Prostate gland (tissue), 2 donors: ENCODE results near the gene OGT. TPM values are rescaled to one million over a fixed set of nuclear protein-coding genes. Genes with fewer than 3 reads are reported as not detected.

ENCODE experiments used
- DNase-seq: peaks from one replicate; pipeline ENCODE4 v3.0.0-alpha.2; 2019; ENCODE audit warnings: low spot score
- H3K27ac ChIP-seq, 2 donors: fragments of 200-600 bp; sonication (generic); 2 replicates each; pipeline ENCODE4 v1.5.1; 2017 to 2019
- H3K27me3 ChIP-seq: fragments of 200-600 bp; sonication (generic); replicated peaks from 2 replicates; pipeline ENCODE4 v1.5.1; 2019; ENCODE audit not compliant: insufficient read depth
- H3K36me3 ChIP-seq, 2 donors: fragments of 200-600 bp; sonication (generic); 1 replicate in 1 of 2; 2 replicates in 1 of 2; pipeline versions ENCODE4 v1.5.1 to v1.8.1; 2017 to 2019
- H3K4me1 ChIP-seq: fragments of 200-600 bp; sonication (generic); replicated peaks from 2 replicates; pipeline ENCODE4 v1.5.1; 2019
- H3K4me3 ChIP-seq, 2 donors: fragments of 200-600 bp; sonication (generic); 2 replicates each; pipeline ENCODE4 v1.5.1; 2017 to 2019
- H3K9me3 ChIP-seq: fragments of 200-600 bp; sonication (generic); 2 replicates; pipeline ENCODE4 v1.5.1; 2017
- CTCF ChIP-seq, 4 experiments: fragments of 200-600 bp in 2 of 4; fragments of 450-650 bp in 2 of 4; sonication (generic) in 2 of 4; IDR thresholded peaks; 1 replicate in 3 of 4; 2 replicates in 1 of 4; pipeline ENCODE4 v1.5.1; 2016 to 2019; ENCODE audit warnings: antibody characterized with exemption in 4 of 4, mild to moderate bottlenecking in 2 of 4, moderate library complexity in 2 of 4
- POLR2A ChIP-seq: fragments of 450-650 bp; IDR thresholded peaks from one replicate; pipeline ENCODE4 v1.6.1; 2016; ENCODE audit warnings: antibody characterized with exemption, mild to moderate bottlenecking
- POLR2AphosphoS5 ChIP-seq: sonication (generic); formaldehyde crosslinking; IDR thresholded peaks from one replicate; pipeline ENCODE4 v1.6.1; 2017; ENCODE audit warnings: antibody characterized with exemption
- WGBS: methylation state at CpG from one replicate; pipeline ENCODE4 v1.1.5; 2018; 5-methylcytosine and 5-hydroxymethylcytosine counted together
- intact Hi-C: fragments of 100-400 bp; cut with DNase I; formaldehyde crosslinking; loops from one replicate; pipeline ENCODE4 v1.14.2; 2022
- total RNA-seq, 2 donors: library from RNA; depleted of rRNA; stranded (reverse); fragments of >200 nt; gene quantifications; one replicate each; pipeline ENCODE4 v1.1.0, GENCODE V29; 2016

The OGT gene
- total RNA-seq, 2 donors from 2014 or later: 68.0 to 126 TPM

- no peak within 1 kb of the TSS for H3K4me3 ChIP-seq
- TF ChIP-seq CTCF (IDR thresholded peaks at IDR 0.05): no peak
- no peak for TF ChIP-seq POLR2A
- TF ChIP-seq POLR2AphosphoS5: no peak
- DNase-seq: no peak
- 86% methylated on average over 1 of the region's 4 CpGs for whole genome bisulfite sequencing
- no peaks in the 10 kb centered on the region for H3K9me3 ChIP-seq
- H3K4me1 ChIP-seq: no peaks in the 10 kb centered on the region
- H3K27me3 ChIP-seq: no peaks in the 10 kb centered on the region
- intact Hi-C loops: no loop called here
- no peak within 1 kb of the TSS for H3K27ac ChIP-seq
- H3K36me3 ChIP-seq: no peaks in the 10 kb centered on the region
These were observed 85.4 kb downstream of the OGT start, which contains the start of gene CXCR3 for GRCh38 chrX:71618303-71618721. Gene CXCR3, minus strand, starts transcription at chrX:71618511. Its CDS starts 62 bp downstream, at chrX:71618449.

GRCh38 chrX:71618787-71619186 lies 85.9 kb downstream of the OGT start:
- no peak overlapping the region for H3K4me3 ChIP-seq
- DNase-seq: no peak
- intact Hi-C loops: no loop called here
- no peaks in the 10 kb centered on the region for H3K36me3 ChIP-seq
- H3K9me3 ChIP-seq: no peaks in the 10 kb centered on the region
- WGBS: 85% methylated on average over 3 of the region's 3 CpGs
- no peaks in the 10 kb centered on the region for H3K27me3 ChIP-seq
- no peaks in the 10 kb centered on the region for H3K4me1 ChIP-seq
- H3K27ac ChIP-seq: no peak overlapping the region
- TF ChIP-seq POLR2A: no peak
- no peak for TF ChIP-seq CTCF (IDR thresholded peaks at IDR 0.05)
- TF ChIP-seq POLR2AphosphoS5: no peak

- no peak overlapping the region for H3K27ac ChIP-seq
- no peak for DNase-seq
- no peak overlapping the region for H3K4me3 ChIP-seq
These were observed 86.3 kb downstream of the OGT start for GRCh38 chrX:71619193-71619592.

GRCh38 chrX:71619986-71620385 lies 87.1 kb downstream of the OGT start:
- H3K4me1 ChIP-seq: no peaks in the 10 kb centered on the region
- H3K27ac ChIP-seq: no peak overlapping the region
- TF ChIP-seq CTCF (IDR thresholded peaks at IDR 0.05) (no peak), POLR2AphosphoS5 (no peak), POLR2A (no peak)
- H3K36me3 ChIP-seq: no peaks in the 10 kb centered on the region
- no CpG with 5 or more reads among the region's 1 CpG for WGBS
- no peak for DNase-seq
- intact Hi-C loops: no loop called here
- H3K9me3 ChIP-seq: no peaks in the 10 kb centered on the region
- no peaks in the 10 kb centered on the region for H3K27me3 ChIP-seq
- H3K4me3 ChIP-seq: no peak overlapping the region

More at GRCh38 chrX:71619193-71619592, 86.3 kb downstream of the OGT start:
- Histone ChIP-seq H3K36me3 (no peaks in the 10 kb centered on the region), H3K4me1 (no peaks in the 10 kb centered on the region), H3K27me3 (no peaks in the 10 kb centered on the region), H3K9me3 (no peaks in the 10 kb centered on the region)
- no peak for TF ChIP-seq POLR2AphosphoS5
- no peak for TF ChIP-seq CTCF (IDR thresholded peaks at IDR 0.05)
- TF ChIP-seq POLR2A: no peak
- intact Hi-C loops: no loop called here
- WGBS: 87% methylated on average over 8 of the region's 8 CpGs

GRCh38 chrX:71621603-71622002 lies 88.7 kb downstream of the OGT start:
- Histone ChIP-seq H3K9me3 (no peaks in the 10 kb centered on the region), H3K27me3 (no peaks in the 10 kb centered on the region), H3K4me3 (no peak overlapping the region), H3K36me3 (no peaks in the 10 kb centered on the region), H3K4me1 (no peaks in the 10 kb centered on the region), H3K27ac (no peak overlapping the region)
- TF ChIP-seq POLR2A (no peak), POLR2AphosphoS5 (no peak), CTCF (IDR thresholded peaks at IDR 0.05) (no peak)
- intact Hi-C loops: no loop called here
- WGBS: 47% methylated on average over 6 of the region's 6 CpGs
- no peak for DNase-seq
